Activated naive CD4-positive, alpha-beta T cell treated with Interleukin-2 at 50 U/mL for 16 hours (primary cell): ENCODE data around the gene VWA2.

ENCODE experiments used
- DNase-seq: peaks from one replicate; pipeline ENCODE4 v3.0.0-alpha.2; 2020

The VWA2 gene

DNA sequence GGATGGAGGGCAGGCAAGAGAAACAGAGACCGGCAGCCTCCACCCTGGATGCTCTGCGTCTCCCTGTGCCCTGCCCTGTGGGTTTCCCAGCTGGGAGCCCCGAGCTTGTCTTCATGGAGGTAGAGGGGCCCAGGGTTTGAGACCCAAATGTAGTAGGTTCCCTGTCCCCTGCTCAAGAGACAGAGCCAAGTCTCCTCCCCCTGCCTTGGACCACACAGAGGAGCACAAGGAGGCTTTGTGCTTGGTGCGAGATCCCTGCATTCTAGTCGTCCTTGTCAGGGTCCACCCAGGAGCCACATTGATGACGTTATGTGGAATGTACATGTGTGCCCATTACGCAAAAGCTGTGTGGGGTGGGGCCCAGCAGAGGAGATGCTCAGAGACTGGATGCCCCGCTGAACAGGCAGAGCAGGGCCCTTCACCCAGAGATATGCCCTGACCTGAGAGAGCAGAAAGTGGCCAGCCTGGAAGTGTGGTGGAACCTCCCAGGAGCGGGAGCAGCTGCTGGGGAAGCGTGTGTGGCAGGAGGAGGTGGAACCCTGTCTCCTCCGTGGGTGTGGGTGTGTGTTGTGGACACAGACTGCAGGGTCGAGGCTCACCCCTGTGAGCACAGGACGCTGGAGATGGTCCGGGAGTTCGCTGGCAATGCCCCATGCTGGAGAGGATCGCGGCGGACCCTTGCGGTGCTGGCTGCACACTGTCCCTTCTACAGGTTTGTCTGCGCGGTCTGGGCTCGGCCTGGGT, 39.3 kb downstream of the VWA2 start:
- DNase-seq = no peak

DNA sequence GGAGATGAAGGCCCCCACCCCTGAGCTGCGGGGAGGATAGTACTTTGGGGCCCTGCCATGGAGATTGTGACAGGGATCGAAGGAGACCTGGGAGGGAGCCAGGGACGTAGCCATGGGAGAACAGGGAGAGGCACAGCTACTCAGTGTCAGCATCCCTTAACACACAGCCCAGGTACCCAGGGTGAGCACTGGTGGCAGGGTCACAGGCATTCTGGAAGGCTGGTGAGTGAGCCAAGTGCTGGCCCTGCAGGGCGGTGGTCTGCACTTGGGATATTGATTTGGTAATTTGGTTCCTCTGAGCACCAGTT, 39.8 kb downstream of the VWA2 start:
- DNase-seq = no peak

DNA sequence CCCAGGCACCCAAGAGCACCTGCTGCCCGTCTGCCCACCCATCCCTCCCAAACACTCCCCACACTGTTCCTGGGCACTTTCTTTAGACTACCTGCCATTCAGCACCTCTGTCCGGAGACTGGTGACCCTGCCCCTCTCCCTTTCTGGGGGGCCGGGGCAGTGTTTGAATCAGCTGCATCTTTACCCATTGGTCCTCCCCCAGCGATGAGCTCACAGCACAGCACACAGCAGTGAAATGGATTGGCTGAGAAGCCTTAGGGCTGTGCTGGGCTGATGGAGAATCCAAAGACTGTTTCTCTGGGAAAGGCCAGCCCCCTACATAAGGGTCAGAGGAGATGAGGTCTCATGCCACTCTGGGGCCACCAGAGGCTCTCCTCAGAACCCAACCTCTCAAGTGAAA, 40.2 kb downstream of the VWA2 start:
- DNase-seq = no peak

DNA sequence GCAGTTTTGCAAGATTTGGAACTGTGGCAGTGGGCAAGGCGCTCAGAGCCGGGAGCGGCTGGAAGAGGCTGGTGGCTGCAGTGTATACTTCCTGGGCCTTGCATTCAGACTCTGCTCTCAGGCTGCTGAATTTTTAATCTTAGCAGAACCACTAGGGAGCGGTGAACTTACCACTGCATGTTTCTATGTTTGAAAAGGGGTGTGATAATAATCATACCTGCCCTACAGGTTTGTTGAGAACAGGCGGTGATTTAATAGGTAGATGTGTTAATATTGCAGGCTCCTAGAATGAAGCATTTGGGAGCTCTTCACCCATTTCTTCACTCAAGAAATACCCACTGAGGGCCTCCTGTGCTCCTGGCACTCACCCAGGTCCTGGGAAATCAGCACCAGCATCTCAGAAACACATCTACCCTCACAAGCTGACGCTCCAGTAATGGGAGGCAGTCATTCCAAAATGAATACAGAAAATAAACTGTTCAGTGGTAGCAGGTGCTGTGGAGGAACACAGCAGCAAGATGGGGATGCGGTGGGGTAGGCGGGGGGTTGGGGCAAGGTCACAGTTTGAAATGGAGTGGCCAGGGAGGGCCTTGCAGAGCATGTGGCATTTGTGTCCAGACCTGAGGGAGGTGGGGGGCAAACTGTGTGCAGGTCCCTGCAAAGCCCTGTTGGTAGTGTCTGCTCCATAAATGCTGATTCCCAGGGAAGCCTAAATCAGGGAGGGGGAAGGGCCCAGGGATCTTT, 41.0 kb downstream of the VWA2 start:
- DNase-seq = no peak

DNA sequence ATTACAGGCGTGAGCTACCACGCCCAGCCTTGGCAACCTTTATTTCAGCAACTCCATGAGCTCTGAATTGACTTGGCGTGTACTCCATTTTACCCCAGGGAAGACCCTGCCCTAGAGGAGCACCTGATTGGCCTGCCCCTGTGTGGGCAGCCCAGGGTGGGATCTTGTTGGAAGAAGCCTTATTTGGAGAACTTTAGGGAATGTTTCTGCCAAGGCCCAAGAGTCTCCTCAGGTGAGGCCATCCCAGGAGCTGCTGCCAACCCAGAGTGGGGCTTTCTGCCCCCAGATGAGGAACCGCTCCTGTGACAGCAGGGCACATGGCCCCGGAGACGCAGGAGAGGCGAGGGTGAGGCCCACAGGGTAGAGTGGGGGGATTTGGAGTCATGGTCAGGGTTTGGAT, 42.0 kb downstream of the VWA2 start:
- no peak for DNase-seq

DNA sequence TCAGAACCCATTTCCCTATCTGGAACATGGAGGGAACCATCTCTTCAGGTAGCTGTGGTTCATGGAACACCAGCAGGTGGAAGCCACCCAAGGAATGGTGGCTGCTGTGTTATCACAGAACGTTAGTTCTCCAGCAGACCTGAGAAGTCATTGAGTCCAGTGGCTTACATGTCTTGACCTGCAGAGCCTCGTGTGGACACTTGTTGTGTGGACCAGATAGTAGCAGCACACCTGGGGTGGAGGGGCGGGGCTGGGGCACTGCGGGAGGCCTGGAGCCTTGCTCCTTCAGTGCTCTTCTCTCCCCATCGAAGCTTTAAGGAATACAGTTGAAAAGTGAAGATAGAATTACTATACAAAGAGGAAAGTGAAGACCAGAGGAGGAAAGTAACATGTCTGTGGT, 42.4 kb downstream of the VWA2 start:
- DNase-seq = no peak

DNA sequence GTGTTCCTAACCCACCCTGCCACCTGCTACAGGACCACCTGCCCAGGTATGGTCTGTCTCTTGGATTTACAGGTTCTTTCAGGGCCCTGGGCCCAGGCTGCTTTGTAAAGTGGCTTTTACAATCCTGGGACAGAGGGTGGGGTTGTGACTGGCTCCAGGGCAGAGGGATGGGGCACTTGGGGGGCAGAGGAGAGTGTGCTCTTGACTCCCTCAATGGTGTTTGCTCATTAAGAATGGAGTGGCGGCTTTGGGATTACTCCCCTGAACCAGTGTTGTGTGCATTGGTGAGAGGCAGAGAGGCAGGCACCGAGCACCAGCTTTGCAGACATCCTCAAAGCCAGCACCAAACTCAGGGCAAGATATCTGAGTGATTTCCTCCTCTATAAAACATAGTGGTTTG, 43.5 kb downstream of the VWA2 start:
- no peak for DNase-seq

DNA sequence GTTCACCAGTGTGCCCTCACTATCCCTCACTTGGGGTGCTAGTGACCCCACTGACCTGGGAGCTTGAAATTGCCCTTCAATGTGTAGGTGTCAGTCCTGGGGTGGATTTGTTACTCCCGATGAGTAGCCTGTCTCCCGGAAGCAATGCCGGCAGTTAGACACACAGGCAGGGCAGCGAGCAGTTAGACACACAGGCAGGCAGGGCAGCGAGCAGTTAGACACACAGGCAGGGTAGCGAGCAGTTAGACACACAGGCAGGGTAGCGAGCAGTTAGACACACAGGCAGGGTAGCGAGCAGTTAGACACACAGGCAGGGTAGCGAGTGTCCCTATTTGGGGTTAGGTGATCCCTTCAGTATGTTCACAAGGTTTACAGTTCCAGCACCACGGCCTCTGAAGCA, 44.0 kb downstream of the VWA2 start:
- no peak for DNase-seq

DNA sequence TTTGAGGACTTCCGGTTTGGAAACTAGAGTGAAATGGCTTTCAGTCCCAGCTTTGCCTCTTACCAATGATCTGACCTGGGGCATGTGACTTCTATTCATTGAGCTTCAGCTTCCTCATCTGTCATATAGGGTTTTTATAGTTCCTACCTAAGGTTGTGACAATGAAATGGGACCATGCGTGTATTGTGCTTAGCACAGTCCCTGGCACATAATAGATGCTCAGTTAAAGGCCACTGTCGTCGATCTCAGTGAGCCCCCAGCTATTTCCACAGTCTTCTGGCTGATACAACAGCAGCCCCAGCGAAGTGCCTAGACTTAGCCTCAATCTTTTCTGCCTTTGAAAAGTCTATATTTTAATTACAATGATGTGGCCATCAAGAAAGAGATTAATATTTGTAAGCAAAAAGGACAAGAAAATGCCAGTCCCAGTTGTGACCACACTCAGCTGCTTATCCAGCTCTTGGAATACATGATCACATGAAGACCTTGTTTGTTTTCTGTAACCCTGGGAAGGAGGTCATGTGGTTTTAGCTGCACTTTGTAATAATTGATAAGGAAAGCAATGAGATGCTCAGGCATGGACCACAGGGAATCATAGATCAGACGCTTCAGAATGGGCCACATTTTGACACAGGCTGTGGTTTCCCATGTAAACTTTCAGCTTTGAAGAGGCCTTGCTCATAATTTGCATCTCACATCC, 44.6 kb downstream of the VWA2 start:
- no peak for DNase-seq

DNA sequence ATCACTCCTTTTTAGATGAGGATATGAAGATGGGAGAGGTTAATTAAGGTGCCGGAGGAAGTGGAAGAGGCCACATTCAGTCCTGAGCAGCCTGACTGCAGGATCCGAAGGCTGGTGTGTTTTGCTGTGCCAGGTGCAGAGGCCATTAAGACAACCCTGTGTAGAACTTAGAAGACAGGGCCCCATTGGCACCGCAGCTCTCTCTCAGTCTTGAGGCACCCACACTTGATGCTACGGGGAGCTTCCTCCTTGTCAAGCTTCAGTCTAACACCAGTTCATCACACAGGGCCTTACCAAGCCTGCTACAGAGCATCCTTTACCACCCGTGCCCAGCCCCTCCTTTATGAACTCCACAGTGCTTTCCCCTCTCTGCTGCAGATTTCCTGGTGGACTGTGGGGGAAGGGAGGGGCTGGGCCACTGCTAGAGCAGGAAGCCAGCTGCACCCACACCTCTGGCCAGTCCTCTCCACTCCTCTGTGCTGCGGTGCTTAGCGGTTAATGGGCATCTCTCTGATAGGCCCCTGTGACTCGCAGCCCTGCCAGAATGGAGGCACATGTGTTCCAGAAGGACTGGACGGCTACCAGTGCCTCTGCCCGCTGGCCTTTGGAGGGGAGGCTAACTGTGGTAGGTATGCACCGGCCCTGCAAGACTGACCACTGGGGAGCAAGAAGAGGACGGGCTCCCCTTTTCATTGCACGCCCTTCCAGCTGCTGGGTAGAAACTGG, 45.5 kb downstream of the VWA2 start:
- no peak for DNase-seq

DNA sequence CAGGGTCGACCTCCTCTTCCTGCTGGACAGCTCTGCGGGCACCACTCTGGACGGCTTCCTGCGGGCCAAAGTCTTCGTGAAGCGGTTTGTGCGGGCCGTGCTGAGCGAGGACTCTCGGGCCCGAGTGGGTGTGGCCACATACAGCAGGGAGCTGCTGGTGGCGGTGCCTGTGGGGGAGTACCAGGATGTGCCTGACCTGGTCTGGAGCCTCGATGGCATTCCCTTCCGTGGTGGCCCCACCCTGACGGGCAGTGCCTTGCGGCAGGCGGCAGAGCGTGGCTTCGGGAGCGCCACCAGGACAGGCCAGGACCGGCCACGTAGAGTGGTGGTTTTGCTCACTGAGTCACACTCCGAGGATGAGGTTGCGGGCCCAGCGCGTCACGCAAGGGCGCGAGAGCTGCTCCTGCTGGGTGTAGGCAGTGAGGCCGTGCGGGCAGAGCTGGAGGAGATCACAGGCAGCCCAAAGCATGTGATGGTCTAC, 46.9 kb downstream of the VWA2 start:
- no peak for DNase-seq

DNA sequence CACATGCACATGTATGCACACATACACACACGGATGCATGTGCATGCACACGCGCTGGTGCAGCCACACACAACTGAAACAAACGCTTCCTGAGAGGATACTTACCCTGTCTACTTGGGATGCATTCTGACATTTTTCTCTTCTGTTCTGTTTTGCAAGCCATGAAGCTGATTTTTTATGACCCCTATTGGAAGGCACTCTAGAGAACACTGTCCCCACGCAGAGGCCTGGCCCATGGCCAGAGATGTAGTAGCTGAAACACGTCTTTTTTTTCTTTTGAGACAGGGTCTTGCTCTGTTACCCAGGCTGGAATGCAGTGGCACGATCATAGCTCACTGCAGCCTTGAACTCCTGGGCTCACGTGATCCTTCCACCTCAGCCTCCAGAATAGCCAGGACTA, 47.9 kb downstream of the VWA2 start:
- DNase-seq = no peak

DNA sequence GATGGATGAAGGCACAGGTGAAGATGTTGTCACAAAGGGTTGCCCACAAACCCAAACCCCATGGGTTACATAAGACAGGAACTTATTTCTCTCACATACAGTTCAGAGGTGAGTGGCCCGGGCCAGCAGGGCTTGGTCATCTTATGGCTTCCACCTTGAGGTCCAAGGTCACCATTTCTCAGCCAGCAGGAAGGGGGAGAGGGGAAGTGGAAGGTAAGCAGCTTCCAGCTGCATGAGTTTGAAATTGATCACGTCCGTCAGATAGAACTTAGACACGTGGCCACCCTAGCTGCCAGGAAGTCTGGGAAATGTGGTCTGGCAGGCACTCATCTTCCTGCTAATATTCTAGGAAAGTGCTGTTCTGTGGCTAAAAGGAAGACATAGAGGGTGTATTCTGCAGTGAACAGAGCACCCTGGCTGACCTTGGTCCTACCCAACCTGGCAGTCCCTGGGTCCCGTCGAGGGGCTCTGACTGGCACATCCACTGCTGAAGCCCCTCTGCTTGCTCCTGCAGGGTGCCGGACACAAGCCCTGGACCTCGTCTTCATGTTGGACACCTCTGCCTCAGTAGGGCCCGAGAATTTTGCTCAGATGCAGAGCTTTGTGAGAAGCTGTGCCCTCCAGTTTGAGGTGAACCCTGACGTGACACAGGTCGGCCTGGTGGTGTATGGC, 49.5 kb downstream of the VWA2 start:
- no peak for DNase-seq

DNA sequence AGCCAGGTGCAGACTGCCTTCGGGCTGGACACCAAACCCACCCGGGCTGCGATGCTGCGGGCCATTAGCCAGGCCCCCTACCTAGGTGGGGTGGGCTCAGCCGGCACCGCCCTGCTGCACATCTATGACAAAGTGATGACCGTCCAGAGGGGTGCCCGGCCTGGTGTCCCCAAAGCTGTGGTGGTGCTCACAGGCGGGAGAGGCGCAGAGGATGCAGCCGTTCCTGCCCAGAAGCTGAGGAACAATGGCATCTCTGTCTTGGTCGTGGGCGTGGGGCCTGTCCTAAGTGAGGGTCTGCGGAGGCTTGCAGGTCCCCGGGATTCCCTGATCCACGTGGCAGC, 50.0 kb downstream of the VWA2 start:
- DNase-seq = no peak

DNA sequence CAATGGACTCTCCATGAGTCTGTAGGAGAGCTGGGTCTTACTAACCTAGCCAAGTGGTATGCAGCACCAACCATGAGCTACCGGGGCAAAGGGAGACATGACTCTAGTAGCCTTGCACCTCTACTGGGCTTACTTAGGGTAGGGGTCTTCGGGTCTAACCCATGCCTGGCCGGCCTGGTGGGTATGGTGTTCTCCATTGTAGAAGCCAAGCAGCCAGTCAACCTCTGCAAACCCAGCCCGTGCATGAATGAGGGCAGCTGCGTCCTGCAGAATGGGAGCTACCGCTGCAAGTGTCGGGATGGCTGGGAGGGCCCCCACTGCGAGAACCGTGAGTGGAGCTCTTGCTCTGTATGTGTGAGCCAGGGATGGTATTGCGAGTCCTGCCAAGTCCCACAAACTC, 51.0 kb downstream of the VWA2 start:
- DNase-seq = no peak

DNA sequence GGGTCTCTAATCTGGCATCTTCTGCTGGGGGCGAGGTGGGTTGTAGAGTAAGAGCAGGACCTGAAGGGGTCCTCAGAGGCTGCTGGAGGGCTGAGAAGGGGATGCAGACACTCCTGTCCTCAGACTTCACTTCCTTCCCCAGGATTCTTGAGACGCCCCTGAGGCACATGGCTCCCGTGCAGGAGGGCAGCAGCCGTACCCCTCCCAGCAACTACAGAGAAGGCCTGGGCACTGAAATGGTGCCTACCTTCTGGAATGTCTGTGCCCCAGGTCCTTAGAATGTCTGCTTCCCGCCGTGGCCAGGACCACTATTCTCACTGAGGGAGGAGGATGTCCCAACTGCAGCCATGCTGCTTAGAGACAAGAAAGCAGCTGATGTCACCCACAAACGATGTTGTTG, 52.0 kb downstream of the VWA2 start:
- no peak for DNase-seq

DNA sequence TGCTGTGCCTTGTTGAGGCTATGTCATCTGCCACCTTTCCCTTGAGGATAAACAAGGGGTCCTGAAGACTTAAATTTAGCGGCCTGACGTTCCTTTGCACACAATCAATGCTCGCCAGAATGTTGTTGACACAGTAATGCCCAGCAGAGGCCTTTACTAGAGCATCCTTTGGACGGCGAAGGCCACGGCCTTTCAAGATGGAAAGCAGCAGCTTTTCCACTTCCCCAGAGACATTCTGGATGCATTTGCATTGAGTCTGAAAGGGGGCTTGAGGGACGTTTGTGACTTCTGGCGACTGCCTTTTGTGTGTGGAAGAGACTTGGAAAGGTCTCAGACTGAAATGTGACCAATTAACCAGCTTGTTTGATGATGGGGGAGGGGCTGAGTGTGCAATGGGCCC, 52.5 kb downstream of the VWA2 start:
- DNase-seq = no peak

DNA sequence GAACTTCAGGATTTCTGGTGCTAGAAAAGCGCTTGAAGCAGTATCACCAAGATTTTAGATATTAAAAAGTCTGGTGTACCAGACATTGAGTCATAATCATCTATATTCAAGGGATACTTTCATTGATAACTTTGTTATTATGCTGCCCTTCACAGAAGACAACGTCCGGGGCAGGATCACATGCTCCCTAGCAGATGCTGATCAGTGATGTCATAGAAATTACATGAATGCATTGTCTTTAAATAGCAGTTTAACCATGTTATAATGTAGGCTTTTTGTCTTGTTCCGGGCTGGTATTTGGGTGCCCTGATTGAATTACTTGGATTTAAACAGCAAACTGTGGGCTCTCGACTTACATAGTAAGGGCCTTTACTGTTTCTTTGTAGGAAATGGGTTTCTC, 54.0 kb downstream of the VWA2 start:
- no peak for DNase-seq

DNA sequence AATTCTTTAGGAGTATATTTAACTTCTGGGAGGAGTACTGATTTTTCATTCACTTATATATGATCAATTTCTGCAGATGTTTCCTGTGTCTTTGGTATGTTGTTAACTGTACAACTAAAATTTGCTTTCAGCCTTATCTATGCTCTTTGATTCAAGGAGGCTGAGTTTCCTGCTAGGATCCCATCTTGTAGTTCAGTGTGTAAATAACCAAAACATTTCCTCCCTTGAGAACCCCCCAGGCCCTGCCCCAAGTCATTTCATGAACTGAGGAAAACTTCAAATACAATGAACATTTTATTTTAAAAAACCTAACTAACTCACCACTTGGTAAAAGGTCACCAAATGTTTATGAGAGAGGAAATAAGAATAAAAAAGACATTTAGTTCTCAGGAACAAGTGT, 55.5 kb downstream of the VWA2 start:
- no peak for DNase-seq

DNA sequence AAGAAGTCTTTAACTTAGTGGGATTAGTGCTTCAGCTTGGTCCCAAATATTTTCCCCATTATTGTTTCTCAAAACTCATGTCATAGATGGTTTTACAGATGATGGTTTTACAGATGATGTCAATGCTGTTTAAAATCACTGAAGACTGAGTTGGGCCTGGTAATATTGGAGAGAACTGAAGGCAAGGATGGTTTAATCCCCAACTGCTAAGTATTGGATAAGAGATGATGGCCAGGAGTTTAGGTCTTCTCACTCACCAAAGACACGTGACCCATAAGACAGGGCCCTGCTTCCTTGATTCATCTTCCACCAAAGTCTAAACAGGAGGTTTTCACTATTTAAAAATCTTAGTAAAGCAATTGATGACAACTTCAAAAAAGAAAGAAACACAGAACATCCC, 56.3 kb downstream of the VWA2 start:
- no peak for DNase-seq

DNA sequence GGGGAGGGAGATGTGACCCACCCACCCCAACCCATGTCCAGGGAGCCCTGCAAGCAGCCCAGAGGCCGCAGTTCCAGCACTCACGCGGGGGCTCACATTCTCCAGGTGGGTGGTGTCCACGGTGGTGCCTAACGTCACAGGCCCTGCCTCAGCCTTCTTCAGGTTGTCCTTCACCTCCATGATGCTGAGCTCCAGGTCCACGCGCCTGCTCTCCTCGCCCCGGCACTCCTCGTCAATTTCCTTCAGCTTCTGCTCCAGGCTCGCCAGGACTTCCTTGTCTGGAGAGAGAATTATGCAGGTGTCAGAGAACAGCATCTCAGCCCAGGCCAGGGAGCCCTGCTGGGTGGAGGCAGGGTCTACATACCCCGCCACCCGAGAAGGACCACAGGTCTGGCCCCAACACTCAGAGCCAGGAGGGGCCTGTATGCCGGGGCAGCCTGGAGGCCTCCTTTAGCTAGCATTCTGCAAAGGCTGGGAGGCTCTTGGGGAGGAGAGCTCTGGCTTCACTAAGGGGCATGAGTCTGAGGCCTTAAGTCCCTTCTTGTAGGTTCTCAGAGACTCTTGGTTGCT, 58.2 kb downstream of the VWA2 start:
- DNase-seq = no peak

DNA sequence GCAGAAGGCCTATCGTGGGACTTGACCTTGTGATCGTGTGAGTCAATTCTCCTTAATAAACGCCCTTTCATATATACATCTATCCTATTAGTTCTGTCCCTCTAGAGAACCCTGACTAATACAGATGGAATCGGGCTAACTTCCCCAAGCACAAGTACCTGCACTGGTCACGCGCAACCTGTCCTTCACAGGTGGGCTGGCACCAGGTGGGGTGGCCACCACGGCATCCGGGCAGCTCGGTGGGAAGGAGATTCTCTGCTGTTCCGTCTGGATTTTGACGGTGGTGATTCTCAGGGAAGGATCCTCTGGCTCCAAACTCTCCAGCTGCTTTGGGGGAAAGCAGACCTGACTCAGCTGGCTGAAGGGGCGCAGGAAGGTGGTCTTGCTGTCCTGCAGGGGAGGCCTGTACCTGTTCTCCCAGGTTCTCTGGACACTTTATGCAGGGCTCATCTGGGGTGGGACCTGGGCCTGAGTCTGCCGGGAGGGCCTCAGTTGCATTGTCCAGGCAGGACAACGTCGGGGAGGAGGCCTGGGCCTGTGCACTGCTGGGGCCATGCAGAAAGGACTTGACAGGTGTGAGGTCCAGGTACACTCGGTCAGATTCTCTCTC, 61.1 kb downstream of the VWA2 start:
- DNase-seq = no peak
